ENCODE results near the gene ARIH1. TPM values are rescaled to one million over a fixed set of nuclear protein-coding genes. Genes with fewer than 3 reads are reported as not detected.

The ARIH1 gene
- total and polyA plus RNA-seq, 2 donors (not counting 1 experiment from before 2014, with no cell fraction given), result 27.9 to 62.3 TPM

GRCh38 chr15:72562386-72562785, 88.3 kb downstream of the ARIH1 start:
- H3K36me3 ChIP-seq (ENCODE audit: control insufficient read depth, insufficient read depth, low read length), result no peaks in the 10 kb centered on the region
- TF ChIP-seq CTCF (conservative IDR thresholded peaks at IDR 0.05 in 1 of 2, IDR thresholded peaks at IDR 0.05 in 1 of 2; ENCODE audit: low read depth in 1 of 2, low read length in 2 of 2) (no peak), EZH2 (IDR thresholded peaks at IDR 0.05; ENCODE audit: low read length, missing control alignments) (no peak)
- DNase-seq (ENCODE audit: low read depth in 2 of 2), result no peak
- no peak overlapping the region for H3K4me2 ChIP-seq (ENCODE audit: extremely low read depth, insufficient read depth, low read length)
- H3K9me3 ChIP-seq (ENCODE audit: control insufficient read depth, insufficient read depth, low read depth, low read length), result no peaks in the 10 kb centered on the region
- H3K27ac ChIP-seq (ENCODE audit: insufficient read depth, low read length), result no peak overlapping the region
- no peak overlapping the region for H3K4me3 ChIP-seq (replicated peaks in 1 of 4; ENCODE audit: control extremely low read depth in 1 of 4, insufficient read depth in 1 of 4, low read depth in 3 of 4, low read length in 4 of 4)
- H3K79me2 ChIP-seq (ENCODE audit: control insufficient read depth, insufficient read depth, low read length), result peaks cover 4% of the 10 kb centered on the region
- no peak overlapping the region for H3K9ac ChIP-seq (ENCODE audit: insufficient read depth, low read length)
- H3K27me3 ChIP-seq (ENCODE audit: control insufficient read depth, insufficient read depth, low read length), result no peaks in the 10 kb centered on the region
- no peak overlapping the region for H2AFZ ChIP-seq (ENCODE audit: low read length)
- no peaks in the 10 kb centered on the region for H3K4me1 ChIP-seq (ENCODE audit: control insufficient read depth, extremely low read depth, insufficient read depth, low read length)
- no peaks in the 10 kb centered on the region for H4K20me1 ChIP-seq (ENCODE audit: control insufficient read depth, extremely low read depth, insufficient read depth, low read length)

- no peak overlapping the region for H3K9ac ChIP-seq (ENCODE audit: insufficient read depth, low read length)
- H3K4me2 ChIP-seq (ENCODE audit: extremely low read depth, insufficient read depth, low read length), result no peak overlapping the region
- no peak overlapping the region for H3K4me3 ChIP-seq (replicated peaks in 1 of 4; ENCODE audit: control extremely low read depth in 1 of 4, insufficient read depth in 1 of 4, low read depth in 3 of 4, low read length in 4 of 4)
- no peaks in the 10 kb centered on the region for H3K27me3 ChIP-seq (ENCODE audit: control insufficient read depth, insufficient read depth, low read length)
- DNase-seq (ENCODE audit: low read depth in 2 of 2), result no peak
- peaks cover 3% of the 10 kb centered on the region for H3K79me2 ChIP-seq (ENCODE audit: control insufficient read depth, insufficient read depth, low read length)
- no peaks in the 10 kb centered on the region for H4K20me1 ChIP-seq (ENCODE audit: control insufficient read depth, extremely low read depth, insufficient read depth, low read length)
- no peaks in the 10 kb centered on the region for H3K36me3 ChIP-seq (ENCODE audit: control insufficient read depth, insufficient read depth, low read length)
- no peak overlapping the region for H3K27ac ChIP-seq (ENCODE audit: insufficient read depth, low read length)
- H3K4me1 ChIP-seq (ENCODE audit: control insufficient read depth, extremely low read depth, insufficient read depth, low read length), result no peaks in the 10 kb centered on the region
- H3K9me3 ChIP-seq (ENCODE audit: control insufficient read depth, insufficient read depth, low read depth, low read length), result no peaks in the 10 kb centered on the region
- no peak overlapping the region for H2AFZ ChIP-seq (ENCODE audit: low read length)
- TF ChIP-seq EZH2 (IDR thresholded peaks at IDR 0.05; ENCODE audit: low read length, missing control alignments), result no peak
- no peak for TF ChIP-seq CTCF (conservative IDR thresholded peaks at IDR 0.05 in 1 of 2, IDR thresholded peaks at IDR 0.05 in 1 of 2; ENCODE audit: low read depth in 1 of 2, low read length in 2 of 2)
These were observed 88.7 kb downstream of the ARIH1 start for GRCh38 chr15:72562878-72563277.

GRCh38 chr15:72564091-72564490, 90.0 kb downstream of the ARIH1 start:
- H3K36me3 ChIP-seq (ENCODE audit: control insufficient read depth, insufficient read depth, low read length), result no peaks in the 10 kb centered on the region
- no peak overlapping the region for H3K27ac ChIP-seq (ENCODE audit: insufficient read depth, low read length)
- peaks cover 2% of the 10 kb centered on the region for H3K79me2 ChIP-seq (ENCODE audit: control insufficient read depth, insufficient read depth, low read length)
- no peaks in the 10 kb centered on the region for H3K27me3 ChIP-seq (ENCODE audit: control insufficient read depth, insufficient read depth, low read length)
- no peak overlapping the region for H2AFZ ChIP-seq (ENCODE audit: low read length)
- H3K4me1 ChIP-seq (ENCODE audit: control insufficient read depth, extremely low read depth, insufficient read depth, low read length), result no peaks in the 10 kb centered on the region
- H3K4me3 ChIP-seq (replicated peaks in 1 of 4; ENCODE audit: control extremely low read depth in 1 of 4, insufficient read depth in 1 of 4, low read depth in 3 of 4, low read length in 4 of 4), result no peak overlapping the region
- no peak for DNase-seq (ENCODE audit: low read depth in 2 of 2)
- H4K20me1 ChIP-seq (ENCODE audit: control insufficient read depth, extremely low read depth, insufficient read depth, low read length), result no peaks in the 10 kb centered on the region
- H3K4me2 ChIP-seq (ENCODE audit: extremely low read depth, insufficient read depth, low read length), result no peak overlapping the region
- TF ChIP-seq CTCF (conservative IDR thresholded peaks at IDR 0.05 in 1 of 2, IDR thresholded peaks at IDR 0.05 in 1 of 2; ENCODE audit: low read depth in 1 of 2, low read length in 2 of 2), result no peak
- no peak for TF ChIP-seq EZH2 (IDR thresholded peaks at IDR 0.05; ENCODE audit: low read length, missing control alignments)
- H3K9me3 ChIP-seq (ENCODE audit: control insufficient read depth, insufficient read depth, low read depth, low read length), result no peaks in the 10 kb centered on the region
- no peak overlapping the region for H3K9ac ChIP-seq (ENCODE audit: insufficient read depth, low read length)
